AG09319 (cell line): Measurements from ENCODE around the gene C9orf40.

Experiments
- DNase-seq: peaks from one replicate; pipeline ENCODE4 v3.0.0-alpha.2; 2010; ENCODE audit warnings: low read depth; ENCODE audit errors: extremely low read depth
- TF ChIP-seq, protein P1 (sequence below): IDR thresholded peaks from 2 replicates; pipeline ENCODE4 v1.5.1; 2011; ENCODE audit warnings: low read depth, mild to moderate bottlenecking, inconsistent platforms, low read length, moderate library complexity

The C9orf40 gene

GRCh38 chr9:74942801-74943200, 9.9 kb downstream of the C9orf40 start:
- DNase-seq: no peak
- TF ChIP-seq, protein P1, sequence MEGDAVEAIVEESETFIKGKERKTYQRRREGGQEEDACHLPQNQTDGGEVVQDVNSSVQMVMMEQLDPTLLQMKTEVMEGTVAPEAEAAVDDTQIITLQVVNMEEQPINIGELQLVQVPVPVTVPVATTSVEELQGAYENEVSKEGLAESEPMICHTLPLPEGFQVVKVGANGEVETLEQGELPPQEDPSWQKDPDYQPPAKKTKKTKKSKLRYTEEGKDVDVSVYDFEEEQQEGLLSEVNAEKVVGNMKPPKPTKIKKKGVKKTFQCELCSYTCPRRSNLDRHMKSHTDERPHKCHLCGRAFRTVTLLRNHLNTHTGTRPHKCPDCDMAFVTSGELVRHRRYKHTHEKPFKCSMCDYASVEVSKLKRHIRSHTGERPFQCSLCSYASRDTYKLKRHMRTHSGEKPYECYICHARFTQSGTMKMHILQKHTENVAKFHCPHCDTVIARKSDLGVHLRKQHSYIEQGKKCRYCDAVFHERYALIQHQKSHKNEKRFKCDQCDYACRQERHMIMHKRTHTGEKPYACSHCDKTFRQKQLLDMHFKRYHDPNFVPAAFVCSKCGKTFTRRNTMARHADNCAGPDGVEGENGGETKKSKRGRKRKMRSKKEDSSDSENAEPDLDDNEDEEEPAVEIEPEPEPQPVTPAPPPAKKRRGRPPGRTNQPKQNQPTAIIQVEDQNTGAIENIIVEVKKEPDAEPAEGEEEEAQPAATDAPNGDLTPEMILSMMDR: no peak

DNA sequence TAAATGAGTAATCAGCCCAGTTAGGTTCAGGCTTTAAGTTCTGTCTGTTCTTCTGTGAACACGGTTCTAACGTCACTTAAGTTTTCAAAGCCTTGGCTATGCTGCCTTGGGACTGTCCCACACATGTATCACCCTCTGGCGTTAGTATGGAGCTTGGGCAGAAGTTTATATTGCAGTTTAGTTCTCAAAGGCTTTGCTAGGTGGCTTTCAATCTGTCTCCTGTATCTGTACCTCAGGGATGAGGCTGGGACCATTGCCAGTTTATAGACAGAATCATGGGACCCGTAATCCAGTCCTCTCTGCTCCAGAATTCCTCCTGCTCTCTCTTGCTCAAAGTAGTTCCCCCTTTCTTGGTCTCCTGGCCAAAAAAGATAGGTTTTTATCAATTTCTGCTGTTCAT, 12.1 kb downstream of the C9orf40 start:
- DNase-seq: no peak
- TF ChIP-seq, protein P1: no peak

DNA sequence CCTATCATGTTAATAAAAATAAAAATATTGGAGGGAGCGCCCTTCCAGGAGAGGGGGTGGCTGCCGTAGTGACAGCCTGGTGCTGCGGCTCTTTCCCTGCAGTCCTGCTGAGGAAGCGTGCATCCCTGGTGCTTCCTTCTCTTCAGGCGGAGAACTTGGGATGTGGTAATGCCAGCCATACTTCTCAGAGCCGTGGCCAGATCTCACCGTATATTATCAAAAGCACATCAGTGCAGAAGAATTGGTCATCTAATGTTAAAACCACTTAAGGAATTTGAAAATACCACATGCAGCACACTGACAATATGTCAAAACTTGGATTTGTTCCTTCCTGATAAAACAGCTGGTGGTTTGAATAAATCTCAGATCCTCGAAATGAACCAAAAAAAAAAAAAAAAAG, 17.7 kb downstream of the C9orf40 start:
- TF ChIP-seq, protein P1: no peak

GRCh38 chr9:74921737-74922136, 31.0 kb downstream of the C9orf40 start:
- TF ChIP-seq, protein P1: no peak
- DNase-seq: no peak

More for the DNA sequence above, 17.7 kb downstream of the C9orf40 start:
- DNase-seq: no peak

- DNase-seq: no peak
- TF ChIP-seq, protein P1: no peak
Observed at GRCh38 chr9:74920944-74921626, 31.6 kb downstream of the C9orf40 start.

DNA sequence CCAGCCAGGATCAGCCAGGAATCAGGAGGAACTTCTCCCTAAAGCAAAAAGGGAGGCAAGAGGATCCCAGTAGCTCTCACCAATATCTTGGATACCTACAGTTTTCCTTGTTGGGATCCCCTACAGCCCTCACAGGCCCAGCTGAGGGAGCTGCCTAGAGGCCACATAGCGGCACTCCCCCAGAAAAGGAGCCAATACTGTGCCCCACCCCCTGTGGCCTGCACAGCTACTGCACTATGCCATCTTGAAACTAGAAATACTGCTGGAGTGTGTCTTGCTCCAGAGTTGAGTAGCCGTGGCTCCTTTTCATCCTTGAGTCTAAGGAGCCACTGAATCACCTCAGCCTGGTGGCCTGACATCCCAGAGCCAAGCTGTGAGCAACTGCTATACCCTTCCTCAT, 42.7 kb downstream of the C9orf40 start:
- TF ChIP-seq, protein P1: no peak

DNA sequence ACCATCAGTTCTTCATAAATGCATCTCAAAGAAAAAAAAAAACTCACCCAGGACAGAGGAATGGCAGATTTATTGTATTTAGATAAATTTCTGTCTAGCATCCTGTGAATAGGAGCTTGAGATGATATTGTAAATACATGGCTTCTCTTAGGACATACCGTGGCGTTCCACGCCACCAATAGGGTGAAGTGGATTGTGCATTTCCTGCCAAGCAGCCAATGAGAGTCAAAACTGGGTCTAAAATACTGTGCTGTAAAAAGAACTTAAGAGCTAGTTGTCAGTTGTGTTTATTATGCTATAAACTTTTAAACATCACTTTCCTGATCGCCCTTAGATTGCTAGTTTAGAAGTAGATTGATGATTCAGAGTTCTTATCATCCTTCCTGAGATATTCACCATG, 44.0 kb downstream of the C9orf40 start:
- TF ChIP-seq, protein P1: no peak
- DNase-seq: no peak

More for the DNA sequence above, 42.7 kb downstream of the C9orf40 start:
- no peak for DNase-seq
